Measurements from ENCODE around the gene SLC8B1.

GRCh38 chr12:113306382-113306781 lies 28.5 kb downstream of the SLC8B1 start:
- TF ChIP-seq POLR2A (IDR thresholded peaks at IDR 0.05; ENCODE audit: low read length) (no peak), GATA1 (IDR thresholded peaks at IDR 0.05; ENCODE audit: low read depth, low read length) (no peak)
